PFSK-1 (cell line): ENCODE measurements around the gene TXNRD3.

Experiments used
- FOXP2 ChIP-seq: optimal IDR thresholded peaks from 2 replicates; pipeline ENCODE3; 2011; ENCODE audit warnings: borderline replicate concordance, control low read depth, inconsistent platforms; ENCODE audit not compliant: insufficient read depth; ENCODE audit errors: extremely low read length, extremely low read depth
- POLR2AphosphoS5 ChIP-seq: IDR thresholded peaks from 2 replicates; pipeline ENCODE4 v1.6.1; 2012; ENCODE audit warnings: low read depth, mild to moderate bottlenecking, control low read depth, low read length, moderate library complexity
- REST ChIP-seq, 2 experiments: IDR thresholded peaks; 2 replicates each; pipeline versions ENCODE4 v1.6.1 to v1.8.0; 2011 to 2012; ENCODE audit warnings: low read depth in 2 of 2, low read length in 2 of 2, control low read depth in 1 of 2, inconsistent platforms in 1 of 2, mild to moderate bottlenecking in 1 of 2, moderate library complexity in 1 of 2; ENCODE audit not compliant: insufficient read depth in 1 of 2
- SIN3A ChIP-seq: IDR thresholded peaks from 2 replicates; pipeline ENCODE4 v1.6.1; 2012; ENCODE audit warnings: mild to moderate bottlenecking, low read length, moderate library complexity, borderline replicate concordance; ENCODE audit not compliant: insufficient read depth
- TAF1 ChIP-seq: IDR thresholded peaks from 2 replicates; pipeline ENCODE4 v1.6.1; 2012; ENCODE audit warnings: low read length, control low read depth, borderline replicate concordance; ENCODE audit not compliant: insufficient read depth

- no peak for TF ChIP-seq REST (IDR thresholded peaks at IDR 0.05; ENCODE audit: insufficient read depth in 1 of 2, low read depth in 2 of 2, low read length in 2 of 2)
- no peak for TF ChIP-seq SIN3A
- no peak for TF ChIP-seq TAF1
- TF ChIP-seq POLR2AphosphoS5 = no peak
- TF ChIP-seq FOXP2 = no peak
These were observed 963 bp upstream of the TXNRD3 start for GRCh38 chr3:126655887-126656286.
